H1 (cell line): Measurements from ENCODE around the gene GRHL3. TPM values are rescaled to one million over a fixed set of nuclear protein-coding genes. Genes with fewer than 3 reads are reported as not detected.

Experiments used
- CTCF ChIA-PET: fragments of 300-600 bp; sonication (Branson Sonifier 250); formaldehyde crosslinking; loops from one replicate; lab custom pipeline; 2021; ENCODE audit not compliant: partially characterized antibody; lab: Charles Lee
- POLR2A ChIA-PET: fragments of 300-600 bp; sonication (Branson Sonifier 250); formaldehyde crosslinking; loops from one replicate; lab custom pipeline; 2021; ENCODE audit warnings: inconsistent platforms; ENCODE audit not compliant: partially characterized antibody; lab: Charles Lee
- DNase-seq, 2 experiments: peaks; one replicate each; pipeline versions ENCODE4 v3.0.0 to v3.0.0-alpha.2; 2010 to 2022; ENCODE audit warnings: low spot score in 2 of 2, low read depth in 1 of 2, mixed read lengths in 1 of 2
- FAIRE-seq: peaks from 2 replicates; lab custom pipeline; 2011; peaks lifted over from hg19 to GRCh38; lab: Jason Lieb, UNC
- H2AFZ ChIP-seq: 2 replicates; pipeline ENCODE4 v1.8.1; 2012; ENCODE audit warnings: low read length, inconsistent platforms
- H2AK5ac ChIP-seq: 2 replicates; pipeline ENCODE4 v1.6.1; 2013; ENCODE audit warnings: low read depth, low read length
- H2BK120ac ChIP-seq: replicated peaks from 2 replicates; pipeline ENCODE3; 2013; ENCODE audit warnings: low read depth, low read length, inconsistent platforms
- H2BK12ac ChIP-seq: 2 replicates; pipeline ENCODE4 v1.6.1; 2013; ENCODE audit warnings: low read depth, low read length
- H2BK15ac ChIP-seq: 2 replicates; pipeline ENCODE4 v1.6.1; 2013; ENCODE audit warnings: low read length
- H2BK20ac ChIP-seq: 2 replicates; pipeline ENCODE4 v1.6.1; 2013; ENCODE audit warnings: low read length
- H2BK5ac ChIP-seq: 2 replicates; pipeline ENCODE4 v1.6.1; 2013; ENCODE audit warnings: low read depth, low read length
- H3K14ac ChIP-seq: 2 replicates; pipeline ENCODE4 v1.6.1; 2013; ENCODE audit warnings: inconsistent platforms; ENCODE audit not compliant: insufficient read length
- H3K18ac ChIP-seq: 2 replicates; pipeline ENCODE4 v1.6.1; 2013; ENCODE audit warnings: low read length; ENCODE audit errors: extremely low read depth
- H3K23ac ChIP-seq: 2 replicates; pipeline ENCODE4 v1.6.1; 2013; ENCODE audit warnings: inconsistent platforms; ENCODE audit not compliant: insufficient read length
- H3K23me2 ChIP-seq: 2 replicates; pipeline ENCODE4 v1.6.1; 2013; ENCODE audit warnings: low read depth, low read length
- H3K27ac ChIP-seq: 2 replicates; pipeline ENCODE4 v1.6.1; 2011; ENCODE audit warnings: low read depth, low read length, inconsistent platforms
- H3K27me3 ChIP-seq, 4 experiments: replicated peaks in 1 of 4; 1 replicate in 1 of 4; 2 replicates in 3 of 4; pipeline versions ENCODE4 v1.6.1 to v1.8.1; 2011 to 2013; ENCODE audit warnings: low read length in 3 of 4, mild to moderate bottlenecking in 3 of 4, inconsistent platforms in 2 of 4, mixed read lengths in 2 of 4, moderate library complexity in 1 of 4; ENCODE audit not compliant: control insufficient read depth in 3 of 4, insufficient read depth in 3 of 4; ENCODE audit errors: extremely low read depth in 1 of 4
- H3K36me3 ChIP-seq, 4 experiments: 2 replicates each; pipeline versions ENCODE4 v1.6.1 to v1.8.1; 2011 to 2013; ENCODE audit warnings: mild to moderate bottlenecking in 4 of 4, low read length in 3 of 4, moderate library complexity in 2 of 4, control low read depth in 1 of 4, inconsistent platforms in 1 of 4; ENCODE audit not compliant: insufficient read depth in 4 of 4, control insufficient read depth in 2 of 4
- H3K4ac ChIP-seq: replicated peaks from 2 replicates; pipeline ENCODE3; 2013; ENCODE audit warnings: low read length, low read depth, mixed read lengths, inconsistent platforms; ENCODE audit not compliant: insufficient read length
- H3K4me1 ChIP-seq, 4 experiments: replicated peaks in 1 of 4; 1 replicate in 1 of 4; 2 replicates in 3 of 4; pipeline versions ENCODE4 v1.6.1 to v1.8.1; 2011 to 2013; ENCODE audit warnings: low read length in 3 of 4, inconsistent platforms in 2 of 4, mixed read lengths in 1 of 4; ENCODE audit not compliant: insufficient read depth in 4 of 4, control insufficient read depth in 3 of 4
- H3K4me2 ChIP-seq, 2 experiments: 2 replicates each; pipeline versions ENCODE4 v1.6.1 to v1.8.1; 2011 to 2013; ENCODE audit warnings: low read depth in 2 of 2, low read length in 2 of 2, control low read depth in 1 of 2, inconsistent platforms in 1 of 2, mild to moderate bottlenecking in 1 of 2; ENCODE audit not compliant: insufficient read depth in 1 of 2
- H3K4me3 ChIP-seq, 4 experiments: fragments of 200-600, 300-600 bp in 1 of 4; sonication (generic), shearing (Covaris generic), sonication (Bioruptor Twin) in 1 of 4; 2 replicates each; pipeline versions ENCODE4 v1.5.1 to v1.8.1; 2011 to 2016; ENCODE audit warnings: low read length in 4 of 4, low read depth in 3 of 4, control low read depth in 2 of 4, inconsistent platforms in 2 of 4, mild to moderate bottlenecking in 2 of 4, mixed read lengths in 1 of 4, moderate library complexity in 1 of 4; ENCODE audit not compliant: insufficient read depth in 2 of 4; ENCODE audit errors: extremely low read depth in 1 of 4
- H3K56ac ChIP-seq: replicated peaks from 2 replicates; pipeline ENCODE3; 2013; ENCODE audit warnings: low read depth, mild to moderate bottlenecking, mixed read lengths, low read length, inconsistent platforms; ENCODE audit not compliant: insufficient read length
- H3K79me1 ChIP-seq: 2 replicates; pipeline ENCODE4 v1.6.1; 2013; ENCODE audit warnings: low read depth, low read length, control low read depth
- H3K79me2 ChIP-seq, 2 experiments: 2 replicates each; pipeline versions ENCODE4 v1.6.1 to v1.8.1; 2012 to 2013; ENCODE audit warnings: low read length in 2 of 2, mild to moderate bottlenecking in 2 of 2, inconsistent platforms in 1 of 2; ENCODE audit not compliant: insufficient read depth in 2 of 2, control insufficient read depth in 1 of 2
- H3K9ac ChIP-seq, 4 experiments: replicated peaks in 1 of 4; 1 replicate in 1 of 4; 2 replicates in 3 of 4; pipeline versions ENCODE4 v1.6.1 to v1.8.1; 2011 to 2013; ENCODE audit warnings: low read depth in 3 of 4, low read length in 3 of 4, control low read depth in 2 of 4, mild to moderate bottlenecking in 2 of 4, moderate library complexity in 2 of 4, inconsistent platforms in 1 of 4; ENCODE audit errors: extremely low read depth in 1 of 4
- H3K9me3 ChIP-seq, 2 experiments: 2 replicates each; pipeline versions ENCODE4 v1.6.1 to v1.8.1; 2012 to 2013; ENCODE audit warnings: mild to moderate bottlenecking in 2 of 2, moderate library complexity in 2 of 2, control low read depth in 1 of 2, inconsistent platforms in 1 of 2, low read depth in 1 of 2, low read length in 1 of 2, mixed read lengths in 1 of 2; ENCODE audit not compliant: insufficient read depth in 2 of 2
- H4K20me1 ChIP-seq, 2 experiments: replicated peaks in 1 of 2; 2 replicates each; pipeline versions ENCODE3 to v1.8.1; 2011 to 2013; ENCODE audit warnings: inconsistent platforms in 2 of 2, low read length in 2 of 2, mild to moderate bottlenecking in 1 of 2; ENCODE audit not compliant: insufficient read depth in 2 of 2, control insufficient read depth in 1 of 2
- H4K5ac ChIP-seq: 2 replicates; pipeline ENCODE4 v1.6.1; 2013; ENCODE audit warnings: low read length, low read depth, mixed read lengths, inconsistent platforms; ENCODE audit not compliant: insufficient read length
- H4K8ac ChIP-seq: 2 replicates; pipeline ENCODE4 v1.8.0; 2013; ENCODE audit warnings: mild to moderate bottlenecking, moderate library complexity, low read length, inconsistent platforms; ENCODE audit not compliant: insufficient read depth; ENCODE audit errors: extremely low read depth
- H4K91ac ChIP-seq: replicated peaks from 2 replicates; pipeline ENCODE3; 2013; ENCODE audit warnings: low read length, mixed read lengths, inconsistent platforms; ENCODE audit not compliant: insufficient read length
- CBX5 ChIP-seq: fragments of 300-800, 300-1000 bp; sonication (generic); IDR thresholded peaks from 2 replicates; pipeline ENCODE4 v1.7.1; 2016; ENCODE audit warnings: antibody characterized with exemption, low read length, low read depth
- CBX8 ChIP-seq: fragments of 300-800, 300-1000 bp; sonication (generic); IDR thresholded peaks from 2 replicates; pipeline ENCODE4 v1.7.1; 2016; ENCODE audit warnings: low read depth, low read length, borderline replicate concordance
- EGR1 ChIP-seq: IDR thresholded peaks from 2 replicates; pipeline ENCODE4 v1.6.1; 2011; ENCODE audit warnings: low read depth, low read length, borderline replicate concordance
- MAX ChIP-seq: IDR thresholded peaks from 2 replicates; pipeline ENCODE4 v1.6.1; 2012; ENCODE audit warnings: inconsistent platforms
- SIN3A ChIP-seq, 2 experiments: IDR thresholded peaks in 1 of 2; conservative IDR thresholded peaks in 1 of 2; 2 replicates each; pipeline ENCODE4 v1.6.1; 2011 to 2012; ENCODE audit warnings: low read length in 2 of 2, improper control_type of control experiment in 1 of 2, low read depth in 1 of 2, mild to moderate bottlenecking in 1 of 2
- WGBS, 2 experiments: shearing (Covaris generic) in 1 of 2; methylation state at CpG; one replicate each; pipeline versions ENCODE4 v1.1.6 to v1.1.7; 2013 to 2015; ENCODE audit warnings: low lambda C conversion rate in 2 of 2, mixed read lengths in 2 of 2, inconsistent platforms in 1 of 2, low coverage in 1 of 2, missing lambda C conversion rate in 1 of 2; ENCODE audit not compliant: insufficient replicate concordance in 2 of 2, insufficient coverage in 1 of 2, insufficient read length in 1 of 2; ENCODE audit errors: extremely low coverage in 1 of 2, missing lambda C conversion rate in 1 of 2; 5-methylcytosine and 5-hydroxymethylcytosine counted together
- polyA plus RNA-seq, 7 experiments: library from polyadenylated mRNA; depleted of rRNA in 3 of 7; stranded (reverse) in 5 of 7; unstranded in 2 of 7; fragments of >200 nt in 5 of 7; fragments of 200-250 nt in 2 of 7; gene quantifications; 1 replicate in 5 of 7; 2 replicates in 1 of 7; 4 replicates in 1 of 7; pipeline versions ENCODE4 v1.2.1 to v1.2.3, GENCODE V29; 2011 to 2013; ENCODE audit warnings: missing spikeins in 2 of 7, mixed read lengths in 2 of 7
- total RNA-seq: library from RNA; stranded (reverse); fragmentation: NEBNext Ultra II Directional; extraction: Animal tissue kit (Norgen Biotek cat#: 25700); gene quantifications from 2 replicates; pipeline ENCODE4 v1.2.1, GENCODE V29; 2021
- TF ChIP-seq, protein P1 (sequence below): IDR thresholded peaks from 2 replicates; pipeline ENCODE4 v1.6.1; 2011; ENCODE audit warnings: low read length, improper control_type of control experiment

Gene GRHL3
- total and polyA plus RNA-seq, 2 of the 8 experiments (the other 6 are each of a cell fraction or from before 2014, with no cell fraction given): 0.80 to 1.8 TPM

DNA sequence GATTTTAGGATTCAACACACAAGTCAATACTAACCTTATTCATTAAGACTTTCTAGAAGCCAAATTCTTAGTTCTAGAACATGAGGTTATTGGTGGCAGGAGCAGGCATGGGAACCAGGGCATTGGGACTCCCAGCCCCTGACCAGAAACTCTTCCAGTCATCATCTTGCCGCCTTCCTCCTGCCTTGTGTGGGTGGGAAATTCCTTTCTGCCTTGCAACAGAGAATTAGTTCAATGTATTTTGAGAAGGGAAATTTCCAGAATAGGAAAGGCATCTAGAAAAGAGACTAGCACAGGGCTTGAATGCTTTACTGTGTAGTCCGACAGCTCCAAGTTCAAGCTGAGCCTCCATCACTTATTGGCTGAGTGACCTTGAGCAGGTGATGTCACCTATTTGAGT lies 8.7 kb downstream of the GRHL3 start:
- Histone ChIP-seq H3K79me1 (no peaks in the 10 kb centered on the region), H3K79me2 (no peaks in the 10 kb centered on the region), H2AFZ (no peak overlapping the region), H4K91ac (no peak overlapping the region), H3K27ac (no peak overlapping the region), H3K4ac (no peak overlapping the region), H3K9me3 (no peaks in the 10 kb centered on the region), H4K20me1 (no peaks in the 10 kb centered on the region), H3K18ac (no peak overlapping the region), H4K5ac (no peak overlapping the region), H4K8ac (no peak overlapping the region), H3K56ac (no peak overlapping the region), H3K27me3 (peaks cover 0 to 9% (median 7%) of the 10 kb centered on the region in 4 experiments; a peak in 5 of 7 replicates), H2BK120ac (no peak overlapping the region), H3K4me1 (peaks cover 0 to 6% (median 3%) of the 10 kb centered on the region in 4 experiments; a peak in 3 of 7 replicates), H3K36me3 (peaks cover 0 to 2% (median 0%) of the 10 kb centered on the region in 4 experiments; a peak in 1 of 8 replicates), H2BK12ac (no peak overlapping the region), H3K23me2 (no peaks in the 10 kb centered on the region), H2AK5ac (no peak overlapping the region), H3K4me3 (no peak overlapping the region), H2BK15ac (no peak overlapping the region), H3K14ac (no peak overlapping the region), H3K23ac (no peak overlapping the region), H3K9ac (no peak overlapping the region), H2BK20ac (no peak overlapping the region), H3K4me2 (no peak overlapping the region), H2BK5ac (no peak overlapping the region)
- POLR2A ChIA-PET: no interaction called here
- CTCF ChIA-PET: interaction anchor here (0.6 to 1.6 kb wide), 5 partner anchors 9 to 129 kb away, joined by 3 to 7 read pairs (median 4); no protein-coding TSS in a partner anchor
- FAIRE-seq (no peak), DNase-seq (no peak)
- 84% methylated on average over 2 of the region's 2 CpGs; no CpG with 5 or more reads in 1 of the 2 experiments for WGBS, 2 experiments
- TF ChIP-seq CBX5 (no peak), SIN3A (conservative IDR thresholded peaks at IDR 0.05 in 1 of 2, IDR thresholded peaks at IDR 0.05 in 1 of 2; ENCODE audit: low read depth in 1 of 2, low read length in 2 of 2) (no peak), EGR1 (no peak), CBX8 (no peak), MAX (no peak)
- TF ChIP-seq, protein P1, sequence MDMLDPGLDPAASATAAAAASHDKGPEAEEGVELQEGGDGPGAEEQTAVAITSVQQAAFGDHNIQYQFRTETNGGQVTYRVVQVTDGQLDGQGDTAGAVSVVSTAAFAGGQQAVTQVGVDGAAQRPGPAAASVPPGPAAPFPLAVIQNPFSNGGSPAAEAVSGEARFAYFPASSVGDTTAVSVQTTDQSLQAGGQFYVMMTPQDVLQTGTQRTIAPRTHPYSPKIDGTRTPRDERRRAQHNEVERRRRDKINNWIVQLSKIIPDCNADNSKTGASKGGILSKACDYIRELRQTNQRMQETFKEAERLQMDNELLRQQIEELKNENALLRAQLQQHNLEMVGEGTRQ: no peak
